WERI-Rb-1 (cell line): Measurements from ENCODE around the gene MYOZ1.

ENCODE experiments used
- DNase-seq: peaks from one replicate; pipeline ENCODE4 v3.0.0-alpha.2; 2020
- H3K27ac ChIP-seq: fragments of 250-450 bp; sonication (Bioruptor Pico); 2 replicates; pipeline ENCODE4 v1.5.1; 2020; ENCODE audit warnings: mild to moderate bottlenecking, moderate library complexity
- H3K27me3 ChIP-seq: fragments of 250-450 bp; sonication (Bioruptor Pico); 2 replicates; pipeline ENCODE4 v1.5.1; 2021; ENCODE audit warnings: mild to moderate bottlenecking, low read depth, moderate library complexity; ENCODE audit not compliant: insufficient read depth, severe bottlenecking
- H3K36me3 ChIP-seq: fragments of 250-450 bp; sonication (Bioruptor Pico); 2 replicates; pipeline ENCODE4 v1.5.1; 2020; ENCODE audit warnings: mild to moderate bottlenecking, moderate library complexity
- H3K4me3 ChIP-seq: 2 replicates; pipeline ENCODE4 v1.5.1; 2011; ENCODE audit warnings: low read depth, mild to moderate bottlenecking, control low read depth, low read length
- H3K9me3 ChIP-seq: fragments of 250-450 bp; sonication (Bioruptor Pico); 2 replicates; pipeline ENCODE4 v1.5.1; 2021; ENCODE audit warnings: mild to moderate bottlenecking, moderate library complexity; ENCODE audit not compliant: severe bottlenecking
- TF ChIP-seq, protein P1 (sequence below): IDR thresholded peaks from 2 replicates; pipeline ENCODE4 v1.5.1; 2011; ENCODE audit warnings: low read depth, mild to moderate bottlenecking, control low read depth, inconsistent platforms, low read length

Gene MYOZ1

DNA sequence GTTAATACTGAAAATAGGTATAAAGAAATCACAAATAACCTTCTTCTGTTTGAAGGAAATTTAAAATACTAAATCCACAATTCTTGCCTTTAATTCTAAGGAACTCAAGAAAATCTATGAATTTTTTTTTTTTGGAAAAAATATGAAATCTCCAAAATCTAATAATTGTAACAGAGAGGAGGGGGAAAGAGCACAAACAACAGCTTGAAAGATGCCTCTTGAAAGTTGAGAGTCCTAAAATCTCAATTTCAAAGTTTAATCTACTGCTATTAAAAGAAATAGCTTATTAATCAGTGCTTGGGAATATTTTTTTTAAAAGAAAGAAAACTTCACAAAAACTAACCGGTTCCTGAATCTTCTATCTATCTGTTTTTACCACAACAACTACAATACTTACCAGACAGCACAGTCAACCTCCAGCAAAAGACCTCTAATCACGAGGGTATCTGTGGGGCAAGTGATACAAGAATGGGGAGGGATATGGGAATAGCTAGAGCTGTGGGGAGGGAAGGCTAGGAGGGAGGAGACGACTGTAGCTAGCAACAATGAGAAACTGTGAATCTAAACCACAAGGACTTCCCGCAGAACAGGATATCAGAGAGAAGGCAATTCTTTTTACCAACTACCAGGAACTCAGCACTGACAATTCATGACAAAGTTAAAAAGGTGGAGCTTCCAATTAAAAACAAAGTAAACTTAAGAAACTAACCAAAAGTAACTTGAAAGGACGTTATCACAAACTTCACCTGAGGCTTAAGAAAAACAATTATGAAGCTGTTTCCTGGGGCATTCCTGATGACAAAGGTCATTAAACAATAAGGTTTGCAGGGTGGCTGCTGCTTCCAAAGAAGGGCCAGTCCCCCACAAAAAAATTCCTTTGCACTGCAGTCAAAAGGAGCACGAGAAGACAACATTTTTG, 50.1 kb downstream of the MYOZ1 start, which contains the start of gene USP54:
Gene USP54, minus strand, starts transcription at position 462 of the 919 bp plus-strand sequence. CDS start 15,684 bp downstream, outside the sequence.
- Histone ChIP-seq H3K27me3 (no peaks in the 10 kb centered on the region), H3K9me3 (no peaks in the 10 kb centered on the region), H3K4me3 (no peak within 1 kb of the TSS), H3K36me3 (no peaks in the 10 kb centered on the region), H3K27ac (no peak within 1 kb of the TSS)
- DNase-seq = no peak
- TF ChIP-seq, protein P1, sequence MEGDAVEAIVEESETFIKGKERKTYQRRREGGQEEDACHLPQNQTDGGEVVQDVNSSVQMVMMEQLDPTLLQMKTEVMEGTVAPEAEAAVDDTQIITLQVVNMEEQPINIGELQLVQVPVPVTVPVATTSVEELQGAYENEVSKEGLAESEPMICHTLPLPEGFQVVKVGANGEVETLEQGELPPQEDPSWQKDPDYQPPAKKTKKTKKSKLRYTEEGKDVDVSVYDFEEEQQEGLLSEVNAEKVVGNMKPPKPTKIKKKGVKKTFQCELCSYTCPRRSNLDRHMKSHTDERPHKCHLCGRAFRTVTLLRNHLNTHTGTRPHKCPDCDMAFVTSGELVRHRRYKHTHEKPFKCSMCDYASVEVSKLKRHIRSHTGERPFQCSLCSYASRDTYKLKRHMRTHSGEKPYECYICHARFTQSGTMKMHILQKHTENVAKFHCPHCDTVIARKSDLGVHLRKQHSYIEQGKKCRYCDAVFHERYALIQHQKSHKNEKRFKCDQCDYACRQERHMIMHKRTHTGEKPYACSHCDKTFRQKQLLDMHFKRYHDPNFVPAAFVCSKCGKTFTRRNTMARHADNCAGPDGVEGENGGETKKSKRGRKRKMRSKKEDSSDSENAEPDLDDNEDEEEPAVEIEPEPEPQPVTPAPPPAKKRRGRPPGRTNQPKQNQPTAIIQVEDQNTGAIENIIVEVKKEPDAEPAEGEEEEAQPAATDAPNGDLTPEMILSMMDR = no peak

DNA sequence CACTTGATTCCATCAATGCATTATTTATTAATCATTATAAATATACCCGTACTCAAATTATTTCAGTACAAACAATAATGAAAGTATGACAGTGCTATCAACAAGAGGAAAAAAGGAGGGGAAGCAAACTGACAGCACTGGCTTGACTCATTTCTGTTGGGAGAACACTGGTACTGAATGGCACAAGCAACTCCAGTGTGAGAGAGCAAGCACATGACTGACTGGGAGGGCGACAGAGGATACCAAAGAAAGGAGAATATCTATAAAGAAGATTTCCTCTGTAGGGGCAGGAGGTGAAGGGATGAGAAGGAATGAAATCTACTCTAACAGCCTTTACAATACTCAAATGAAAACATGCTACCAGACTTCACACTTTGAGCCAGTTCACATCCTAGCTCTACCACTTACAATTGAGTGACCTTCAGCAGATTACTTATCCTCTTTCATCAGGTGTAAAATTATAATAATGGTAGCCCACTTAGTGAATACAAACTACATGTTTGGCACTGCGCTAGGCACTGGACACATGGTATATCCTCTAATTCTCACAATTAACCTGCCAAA, 51.6 kb downstream of the MYOZ1 start:
- no peak for DNase-seq
- no peak overlapping the region for H3K4me3 ChIP-seq
- TF ChIP-seq, protein P1 = no peak
- H3K36me3 ChIP-seq = no peaks in the 10 kb centered on the region
- no peak overlapping the region for H3K27ac ChIP-seq
- no peaks in the 10 kb centered on the region for H3K27me3 ChIP-seq
- no peaks in the 10 kb centered on the region for H3K9me3 ChIP-seq

DNA sequence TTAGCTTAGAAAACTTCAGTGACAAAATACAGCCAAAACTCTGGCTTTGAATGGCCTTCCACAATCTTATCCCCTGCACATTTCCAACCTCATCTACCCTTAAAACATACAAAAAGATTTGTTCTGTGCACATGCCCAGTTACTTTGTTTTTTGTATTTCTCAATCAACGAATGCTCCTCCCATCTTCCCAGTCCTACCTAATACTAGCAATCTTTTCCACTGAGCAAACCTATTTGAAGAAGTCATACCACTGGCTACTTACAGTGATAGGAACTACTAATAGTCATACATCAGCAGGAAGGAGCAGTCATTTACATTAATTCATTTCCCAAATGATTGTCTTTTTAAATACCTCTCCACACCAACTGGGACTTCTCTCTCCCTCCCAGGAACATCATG, 52.6 kb downstream of the MYOZ1 start:
- Histone ChIP-seq H3K4me3 (no peak overlapping the region), H3K27me3 (no peaks in the 10 kb centered on the region), H3K27ac (no peak overlapping the region), H3K9me3 (no peaks in the 10 kb centered on the region), H3K36me3 (no peaks in the 10 kb centered on the region)
- DNase-seq = no peak
- TF ChIP-seq, protein P1 = no peak

DNA sequence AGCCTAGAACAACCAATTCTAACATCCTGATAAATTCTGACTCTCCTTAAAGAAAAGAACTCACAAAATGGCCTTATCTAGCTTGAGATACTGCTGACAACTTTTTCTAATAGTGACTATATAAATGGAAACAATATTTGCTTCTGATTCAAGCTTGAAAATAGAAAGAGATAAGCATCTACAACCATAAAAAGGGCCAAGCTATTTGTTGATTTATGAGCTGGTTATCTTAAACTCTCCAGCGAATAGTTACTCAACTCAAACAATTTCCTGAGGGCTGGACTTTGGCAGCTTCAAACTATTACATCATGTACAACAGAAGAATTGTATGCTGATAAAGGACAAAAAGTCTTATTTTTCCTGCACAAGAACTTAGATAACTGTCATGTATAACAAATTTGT, 54.7 kb downstream of the MYOZ1 start:
- DNase-seq = no peak

DNA sequence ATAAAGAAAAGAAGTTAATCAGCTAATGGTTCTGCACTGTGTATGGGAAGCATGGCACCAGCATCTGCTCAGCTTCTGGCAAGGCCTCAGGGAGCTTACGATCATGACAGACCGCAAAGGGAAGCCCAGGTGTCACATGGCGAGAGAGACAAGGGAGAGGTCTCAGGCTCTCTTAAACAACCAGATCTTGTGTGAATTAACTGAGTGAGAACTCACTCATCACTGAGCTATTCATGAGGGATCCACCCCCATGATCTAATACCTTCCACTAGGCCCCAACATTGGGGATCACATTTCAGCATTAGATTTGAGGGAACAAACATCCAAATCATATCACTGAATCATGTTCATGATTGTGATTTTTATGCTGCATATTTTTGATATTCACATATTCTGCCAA, 55.9 kb downstream of the MYOZ1 start:
- no peak for DNase-seq
- no peak overlapping the region for H3K27ac ChIP-seq

More for the DNA sequence above, 54.7 kb downstream of the MYOZ1 start:
- TF ChIP-seq, protein P1 = no peak
- Histone ChIP-seq H3K27ac (no peak overlapping the region), H3K9me3 (no peaks in the 10 kb centered on the region), H3K4me3 (no peak overlapping the region), H3K27me3 (no peaks in the 10 kb centered on the region), H3K36me3 (no peaks in the 10 kb centered on the region)

More for the DNA sequence above, 55.9 kb downstream of the MYOZ1 start:
- H3K27me3 ChIP-seq = no peaks in the 10 kb centered on the region
- no peaks in the 10 kb centered on the region for H3K36me3 ChIP-seq
- H3K9me3 ChIP-seq = no peaks in the 10 kb centered on the region
- H3K4me3 ChIP-seq = no peak overlapping the region
- TF ChIP-seq, protein P1 = no peak
